Esophagus squamous epithelium (tissue), 5 donors: ENCODE measurements around the gene ADIPOQ. TPM values are rescaled to one million over a fixed set of nuclear protein-coding genes. Genes with fewer than 3 reads are reported as not detected.

Experiments
- DNase-seq: peaks from one replicate; lab custom pipeline; 2025; lab: John Stamatoyannopoulos, UW
- H3K27ac ChIP-seq, 4 donors: fragments of 200-600 bp; sonication (generic); one replicate each; pipeline ENCODE4 v1.5.1; 2016 to 2019; ENCODE audit warnings: mild to moderate bottlenecking in 1 of 4
- H3K27me3 ChIP-seq, 4 donors: fragments of 200-600 bp; sonication (generic); 1 replicate in 3 of 4; 2 replicates in 1 of 4; pipeline versions ENCODE4 v1.5.1 to v1.6.0; 2017 to 2021; ENCODE audit warnings: antibody characterized with exemption in 1 of 4
- H3K36me3 ChIP-seq, 3 donors: fragments of 200-600 bp; sonication (generic); one replicate each; pipeline ENCODE4 v1.5.1; 2016 to 2019
- H3K4me1 ChIP-seq, 3 donors: fragments of 200-600 bp; sonication (generic); one replicate each; pipeline ENCODE4 v1.5.1; 2017 to 2019
- H3K4me3 ChIP-seq, 4 donors: fragments of 200-600 bp; sonication (generic); 1 replicate in 3 of 4; 2 replicates in 1 of 4; pipeline ENCODE4 v1.5.1; 2016 to 2019; ENCODE audit warnings: mild to moderate bottlenecking in 2 of 4, moderate library complexity in 1 of 4
- H3K9me3 ChIP-seq, 3 donors: fragments of 200-600 bp; sonication (generic); one replicate each; pipeline ENCODE4 v1.5.1; 2016 to 2019
- CTCF ChIP-seq, 6 experiments: fragments of 450-650 bp in 4 of 6; fragments of 200-600 bp in 2 of 6; sonication (generic) in 2 of 6; IDR thresholded peaks; one replicate each; pipeline ENCODE4 v1.5.1; 2016 to 2019; ENCODE audit warnings: antibody characterized with exemption in 6 of 6, mild to moderate bottlenecking in 4 of 6, moderate library complexity in 4 of 6
- POLR2A ChIP-seq, 4 donors: fragments of 450-650 bp; IDR thresholded peaks; one replicate each; pipeline ENCODE4 v1.6.1; 2017; ENCODE audit warnings: antibody characterized with exemption in 4 of 4, mild to moderate bottlenecking in 4 of 4, moderate library complexity in 3 of 4
- WGBS, 2 donors: methylation state at CpG; one replicate each; pipeline ENCODE4 v1.1.5; 2018; 5-methylcytosine and 5-hydroxymethylcytosine counted together
- intact Hi-C: fragments of 100-400 bp; cut with DNase I; formaldehyde crosslinking; loops from one replicate; pipeline ENCODE4 v1.15.0; 2022
- total RNA-seq, 4 donors: library from RNA; depleted of rRNA; stranded (reverse); fragments of >200 nt; gene quantifications; one replicate each; pipeline ENCODE4 v1.1.0, GENCODE V29; 2016
- donor health status: DM: yes; HTN: yes; CAD: no.

The ADIPOQ gene
- total RNA-seq, 4 donors from 2014 or later, result not detected

DNA sequence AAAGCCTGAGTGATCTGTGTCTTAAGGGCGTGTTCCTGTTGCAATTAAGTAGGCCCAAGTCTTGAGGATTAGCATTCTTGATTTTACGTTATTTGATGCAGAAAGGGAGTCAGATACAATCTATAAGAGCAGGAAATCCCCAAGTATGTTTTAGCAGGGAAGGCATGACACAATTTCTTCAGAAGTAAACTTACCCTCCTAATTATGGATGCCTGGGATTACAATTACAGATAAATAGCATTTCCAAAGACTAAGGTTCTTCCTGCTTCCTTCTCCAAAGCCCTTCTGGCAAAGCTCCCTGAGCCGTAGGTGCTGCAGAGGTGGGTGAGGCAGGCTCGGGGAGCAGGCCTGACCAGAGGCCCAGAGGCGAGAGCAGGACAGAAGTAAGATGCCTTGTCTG lies 52.9 kb downstream of the ADIPOQ start:
- peaks cover 0 to 9% (median 0%) of the 10 kb centered on the region in 3 donors for H3K4me1 ChIP-seq
- peaks cover 0 to 75% (median 0%) of the 10 kb centered on the region in 4 donors for H3K27me3 ChIP-seq
- H3K27ac ChIP-seq, result no peak overlapping the region
- intact Hi-C loops, result no loop called here
- TF ChIP-seq POLR2A (IDR thresholded peaks at IDR 0.05) (no peak), CTCF (IDR thresholded peaks at IDR 0.05) (no peak)
- no peak overlapping the region for H3K4me3 ChIP-seq
- DNase-seq, result no peak
- 58 to 66% methylated on average over 3 to 5 of the region's 5 CpGs for WGBS, 2 donors
- no peaks in the 10 kb centered on the region for H3K9me3 ChIP-seq
- H3K36me3 ChIP-seq, result no peaks in the 10 kb centered on the region

DNA sequence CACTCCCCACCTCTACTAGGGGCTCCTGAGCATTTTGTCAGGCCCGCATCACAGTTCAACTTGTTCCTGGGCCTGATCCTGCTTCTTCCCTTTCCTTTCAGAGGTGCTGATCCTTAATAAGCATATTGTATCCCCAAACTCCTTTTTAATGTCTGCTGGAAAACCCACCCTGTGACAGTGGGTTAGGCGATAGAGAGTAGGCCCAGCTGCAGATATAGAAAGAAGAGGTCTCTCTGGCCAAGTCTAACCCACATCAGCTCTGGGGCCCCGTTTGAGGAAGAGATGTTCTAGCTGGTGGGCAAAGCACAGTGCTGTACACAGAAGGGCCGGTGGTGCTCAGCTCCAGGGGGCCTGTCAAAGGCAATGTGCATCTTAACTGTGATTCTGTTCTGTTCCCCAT lies 53.5 kb downstream of the ADIPOQ start:
- no peak overlapping the region for H3K27ac ChIP-seq
- H3K4me3 ChIP-seq, result no peak overlapping the region
- peaks cover 0 to 71% (median 0%) of the 10 kb centered on the region in 4 donors for H3K27me3 ChIP-seq
- TF ChIP-seq CTCF (IDR thresholded peaks at IDR 0.05) (no peak), POLR2A (IDR thresholded peaks at IDR 0.05) (no peak)
- peaks cover 0 to 12% (median under 1%) of the 10 kb centered on the region in 3 donors for H3K4me1 ChIP-seq
- no peaks in the 10 kb centered on the region for H3K36me3 ChIP-seq
- intact Hi-C loops, result no loop called here
- WGBS, 2 donors, result 80 to 87% methylated on average over 3 of the region's 4 CpGs
- no peak for DNase-seq
- H3K9me3 ChIP-seq, result no peaks in the 10 kb centered on the region

GRCh38 chr3:186896875-186897274 lies 54.4 kb downstream of the ADIPOQ start:
- peaks cover 0 to 16% (median 4%) of the 10 kb centered on the region in 3 donors for H3K4me1 ChIP-seq
- WGBS, 2 donors, result 76% methylated on average over 4 of the region's 4 CpGs

DNA sequence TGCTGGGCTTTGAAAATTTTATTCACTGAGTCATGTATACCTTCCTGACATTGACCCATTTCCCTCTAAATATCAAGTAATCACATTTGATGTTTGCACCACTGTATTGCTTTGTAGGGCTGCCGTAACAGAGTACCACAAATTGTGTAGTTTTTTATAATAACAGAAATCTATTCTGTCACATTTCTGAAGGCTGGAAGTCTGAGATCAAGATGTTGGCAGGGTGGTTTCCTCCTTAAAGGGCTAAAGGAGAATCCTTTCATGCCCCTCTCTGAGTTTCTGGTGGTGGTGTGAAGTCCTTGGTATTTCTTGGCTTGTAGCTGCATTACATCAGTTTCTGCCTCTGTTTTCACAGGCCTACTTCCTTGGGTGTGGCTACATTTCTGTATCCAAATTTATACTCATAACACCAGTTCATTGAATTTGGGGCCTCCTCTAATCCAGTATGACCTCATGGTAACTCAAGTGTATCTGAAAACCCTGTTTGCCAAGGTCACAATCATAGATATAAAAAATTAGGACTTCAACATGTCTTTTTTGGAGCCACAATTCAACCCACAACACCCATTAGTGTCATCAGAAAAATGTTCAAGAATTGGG lies 58.7 kb downstream of the ADIPOQ start:
- no peak overlapping the region for H3K4me3 ChIP-seq
- H3K36me3 ChIP-seq, result no peaks in the 10 kb centered on the region
- peaks cover 0 to 7% (median 4%) of the 10 kb centered on the region in 3 donors for H3K4me1 ChIP-seq
- H3K9me3 ChIP-seq, result no peaks in the 10 kb centered on the region
- 47 to 69% methylated on average over 1 of the region's 1 CpG for WGBS, 2 donors
- no peak for DNase-seq
- TF ChIP-seq CTCF (IDR thresholded peaks at IDR 0.05) (no peak), POLR2A (IDR thresholded peaks at IDR 0.05) (no peak)
- intact Hi-C loops, result no loop called here
- H3K27me3 ChIP-seq, result peaks cover 0 to 47% (median 0%) of the 10 kb centered on the region in 4 donors
- no peak overlapping the region for H3K27ac ChIP-seq

More at GRCh38 chr3:186896875-186897274, 54.4 kb downstream of the ADIPOQ start:
- intact Hi-C loops, result no loop called here
- H3K36me3 ChIP-seq, result no peaks in the 10 kb centered on the region
- H3K27ac ChIP-seq, result no peak overlapping the region
- H3K9me3 ChIP-seq, result no peaks in the 10 kb centered on the region
- TF ChIP-seq CTCF (IDR thresholded peaks at IDR 0.05) (no peak), POLR2A (IDR thresholded peaks at IDR 0.05) (no peak)
- no peak overlapping the region for H3K4me3 ChIP-seq
- no peak for DNase-seq
- H3K27me3 ChIP-seq, result peaks cover 0 to 63% (median 0%) of the 10 kb centered on the region in 4 donors

DNA sequence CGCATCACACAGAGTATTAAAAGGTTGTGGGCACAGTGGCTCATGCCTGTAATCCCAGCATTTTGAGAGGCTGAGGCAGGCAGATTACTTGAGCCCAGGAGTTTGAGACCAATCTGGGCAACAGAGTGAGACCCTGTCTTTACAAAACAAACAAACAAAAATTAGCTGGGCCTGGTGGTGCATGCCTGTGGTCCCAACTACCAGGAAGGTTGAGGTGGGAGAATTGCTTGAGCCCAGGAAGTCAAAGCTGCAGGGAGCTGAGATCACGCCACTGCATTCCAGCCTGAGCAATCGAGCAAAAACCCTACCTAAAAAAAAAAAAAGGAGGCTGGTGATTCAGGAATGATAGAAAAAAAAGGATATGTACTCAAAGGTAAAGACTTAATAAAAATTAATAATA lies 59.6 kb downstream of the ADIPOQ start:
- no peak for DNase-seq
- WGBS, 2 donors, result 69 to 77% methylated on average over 3 of the region's 3 CpGs
- no peaks in the 10 kb centered on the region for H3K36me3 ChIP-seq
- peaks cover 0 to 7% (median 4%) of the 10 kb centered on the region in 3 donors for H3K4me1 ChIP-seq
- H3K9me3 ChIP-seq, result no peaks in the 10 kb centered on the region
- no peak overlapping the region for H3K4me3 ChIP-seq
- intact Hi-C loops, result no loop called here
- peaks cover 0 to 43% (median 0%) of the 10 kb centered on the region in 4 donors for H3K27me3 ChIP-seq
- H3K27ac ChIP-seq, result no peak overlapping the region
- no peak for TF ChIP-seq CTCF (IDR thresholded peaks at IDR 0.05)
